ENCODE results near the gene UCN3.
"Not testable (repeated sequence)": the region's sequence is repeated elsewhere in the genome, so short reads cannot be mapped to it uniquely, and the experiment has no call there.

Gene UCN3

DNA sequence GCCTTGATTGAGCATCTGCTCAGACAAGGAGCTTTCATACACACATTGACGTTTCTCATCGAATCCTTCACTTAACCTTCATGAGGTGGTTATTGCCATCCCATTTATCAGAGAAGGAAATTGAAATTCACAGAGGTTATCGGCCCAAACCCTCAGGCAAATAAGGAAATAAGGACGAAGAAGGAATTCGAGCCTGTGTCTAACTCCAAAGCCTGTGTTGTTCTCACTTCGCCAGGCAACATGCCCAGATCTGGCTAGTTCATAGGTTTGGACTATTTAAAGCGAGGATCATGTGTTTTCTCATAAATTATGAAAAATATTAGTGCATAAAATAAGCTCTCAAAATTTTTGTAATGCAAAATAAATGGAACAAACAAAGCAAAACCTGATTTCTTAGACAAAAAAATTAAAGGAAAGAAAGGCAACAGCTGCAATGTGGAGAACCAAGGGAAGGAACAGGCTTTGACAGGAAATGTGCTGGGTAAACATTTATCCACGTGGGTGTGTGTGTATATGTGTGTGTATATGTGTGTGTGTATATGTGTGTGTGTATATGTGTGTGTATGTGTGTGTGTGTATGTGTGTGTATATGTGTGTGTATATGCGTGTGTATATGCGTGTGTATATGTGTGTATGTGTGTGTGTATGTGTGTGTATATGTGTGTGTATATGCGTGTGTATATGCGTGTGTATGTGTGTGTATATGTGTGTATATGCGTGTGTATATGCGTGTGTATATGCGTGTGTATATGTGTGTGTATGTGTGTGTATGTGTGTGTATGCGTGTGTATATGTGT lies 4.8 kb downstream of the UCN3 start:
- no peak for DNase-seq

GRCh38 chr10:5370493-5371352 lies 6.0 kb downstream of the UCN3 start:
- no peak for DNase-seq

- no peak for DNase-seq
Observed at GRCh38 chr10:5373307-5373706, 8.5 kb downstream of the UCN3 start.

- no peak for DNase-seq
Observed at GRCh38 chr10:5373891-5374611, 9.3 kb downstream of the UCN3 start.

DNA sequence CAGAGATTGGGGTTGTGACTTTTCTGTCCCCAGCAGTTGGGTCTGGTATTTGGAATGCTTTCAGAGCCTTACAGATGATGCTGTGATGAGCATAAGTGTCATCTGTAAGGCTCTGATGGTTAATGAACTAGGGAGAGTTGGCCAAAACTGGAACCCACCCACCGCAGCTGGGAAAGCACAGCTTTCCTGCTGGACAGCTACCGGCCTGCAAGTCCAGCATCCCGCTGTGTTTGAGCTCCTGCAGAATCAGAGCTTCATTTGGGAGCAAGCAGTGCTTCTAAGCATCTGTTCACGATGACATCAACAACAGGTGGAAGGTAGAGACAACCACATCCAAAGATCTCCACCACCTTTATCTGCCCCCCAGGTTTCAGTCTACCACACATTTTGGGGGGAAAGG lies 11.7 kb downstream of the UCN3 start:
- no peak for DNase-seq

GRCh38 chr10:5379202-5379601 lies 14.4 kb downstream of the UCN3 start:
- DNase-seq = not testable (repeated sequence)

- not testable (repeated sequence) for DNase-seq
Observed at GRCh38 chr10:5380395-5380794, 15.6 kb downstream of the UCN3 start.

DNA sequence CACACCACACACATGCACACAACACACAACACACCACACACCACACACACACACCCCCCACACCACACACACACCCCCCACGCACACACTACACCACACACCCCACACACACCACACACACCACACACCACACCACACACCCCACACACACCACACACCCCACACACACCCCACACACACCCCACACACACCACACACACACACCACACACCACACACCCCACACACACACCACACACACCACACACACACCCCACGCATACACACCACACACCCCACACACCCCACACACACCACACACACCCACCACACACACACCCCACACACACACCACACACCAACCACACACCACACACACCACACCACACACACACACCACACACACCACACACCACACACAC lies 16.4 kb downstream of the UCN3 start:
- no peak for DNase-seq

GRCh38 chr10:5385224-5385623 lies 20.5 kb downstream of the UCN3 start:
- DNase-seq = no peak

- no peak for DNase-seq
Observed at GRCh38 chr10:5387169-5387568, 22.4 kb downstream of the UCN3 start.

DNA sequence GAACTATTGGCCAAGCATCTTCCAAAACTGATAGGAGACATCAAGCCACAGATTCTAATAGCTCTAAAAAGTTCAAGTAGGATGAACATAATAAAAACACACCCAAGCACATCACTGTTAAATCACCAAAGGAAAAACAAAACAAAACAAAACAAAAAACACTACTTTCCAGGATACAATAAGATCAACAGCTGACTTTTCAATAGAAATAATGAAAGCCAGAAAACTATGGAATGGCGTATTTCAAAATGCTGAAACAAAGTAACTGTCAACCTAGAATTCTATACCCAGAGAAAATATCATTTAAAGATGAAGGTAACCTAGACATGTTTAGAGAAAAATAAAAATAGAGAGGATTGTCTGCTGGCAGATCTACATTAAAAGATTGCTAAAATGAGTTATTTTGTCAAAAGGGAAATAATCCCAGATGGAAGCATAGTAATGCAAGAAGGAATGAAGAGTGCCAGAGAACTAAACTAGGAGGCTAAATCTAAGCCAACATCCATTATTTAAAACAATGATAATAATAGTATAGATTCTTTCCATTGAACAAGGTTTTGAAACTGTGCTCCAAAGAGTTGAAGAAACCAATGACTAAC lies 25.9 kb downstream of the UCN3 start:
- DNase-seq = no peak

- no peak for DNase-seq
Observed at GRCh38 chr10:5391790-5392189, 27.0 kb downstream of the UCN3 start.

- no peak for DNase-seq
Observed at GRCh38 chr10:5393529-5393928, 28.8 kb downstream of the UCN3 start.

DNA sequence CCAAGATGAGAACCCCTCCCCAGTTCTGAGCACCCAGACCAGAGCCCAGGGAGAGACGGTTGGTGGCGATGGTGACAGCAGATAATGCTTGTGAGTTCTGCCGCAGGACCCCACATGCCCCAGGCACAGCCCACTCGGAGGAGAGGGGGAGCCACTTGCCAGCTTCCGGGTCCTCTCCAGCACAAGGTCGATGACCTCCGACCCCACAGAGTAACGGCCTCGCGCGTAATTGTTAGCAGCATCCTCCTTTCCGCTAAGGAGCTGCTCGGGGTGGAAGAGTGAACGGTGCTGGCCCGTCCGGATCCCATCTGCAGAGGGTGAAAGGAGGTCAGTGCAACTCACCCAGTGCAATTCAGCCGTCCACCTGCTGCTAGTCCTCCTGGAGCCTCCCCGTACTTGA lies 30.4 kb downstream of the UCN3 start:
- DNase-seq = no peak

- DNase-seq = no peak
Observed at GRCh38 chr10:5396556-5397300, 32.0 kb downstream of the UCN3 start.

DNA sequence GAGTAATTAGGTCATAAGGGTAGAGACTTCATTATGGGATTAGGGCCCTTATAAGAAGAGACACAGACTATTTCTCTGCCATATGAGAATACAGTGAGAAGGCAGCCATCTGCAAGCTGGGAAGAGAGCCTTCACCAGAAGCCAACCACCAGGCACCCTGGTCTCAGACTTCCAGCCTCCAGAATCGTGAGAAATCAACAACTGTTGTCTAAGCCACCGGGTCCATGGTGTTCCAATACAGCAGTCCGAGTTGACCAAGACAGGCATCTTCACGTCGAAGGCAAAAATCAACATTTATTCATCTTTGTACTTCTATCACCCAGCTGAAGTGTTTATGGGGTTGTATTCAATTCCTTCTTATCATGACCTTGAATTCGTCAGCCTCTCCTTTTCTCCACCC lies 34.6 kb downstream of the UCN3 start:
- no peak for DNase-seq

DNA sequence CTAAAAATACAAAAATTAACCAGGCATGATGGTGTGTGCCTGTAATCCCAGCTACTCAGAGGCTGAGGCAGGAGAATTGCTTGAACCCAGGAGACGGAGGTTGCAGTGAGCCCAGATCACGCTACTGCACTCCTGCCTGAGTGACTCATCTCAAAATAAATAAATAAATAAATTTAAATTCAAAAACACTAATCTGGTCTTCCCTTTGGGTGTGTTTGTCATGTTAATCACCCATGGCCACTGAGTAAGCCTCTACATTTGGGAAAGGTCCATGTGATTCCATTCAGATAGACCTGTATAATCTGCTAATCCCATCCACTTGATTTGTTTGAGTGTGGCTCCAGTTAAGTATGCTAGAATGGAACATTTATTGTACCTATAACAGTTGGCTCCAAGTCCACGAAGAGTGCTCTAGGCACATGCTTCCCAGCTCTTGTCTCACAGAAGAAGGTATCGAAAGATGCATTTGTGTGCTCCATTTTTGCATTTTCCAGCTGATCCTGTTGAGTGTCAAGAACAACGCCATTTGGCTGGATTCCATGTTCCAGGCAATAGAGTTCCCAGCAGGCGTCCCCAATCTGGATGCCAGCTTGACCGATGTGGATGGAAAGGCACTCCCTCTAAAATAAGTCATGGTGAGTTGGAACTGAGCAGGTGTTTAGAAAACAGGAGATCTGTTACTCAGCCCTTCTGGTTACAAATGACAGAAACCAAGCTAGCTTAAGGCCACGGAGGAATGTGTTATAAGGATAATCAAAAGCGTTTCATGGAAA lies 35.9 kb downstream of the UCN3 start:
- DNase-seq = no peak

- DNase-seq = no peak
Observed at GRCh38 chr10:5402798-5403197, 38.0 kb downstream of the UCN3 start.

- DNase-seq = no peak
Observed at GRCh38 chr10:5404208-5405041, 39.7 kb downstream of the UCN3 start, which contains the start of gene TUBAL3. TSS of gene TUBAL3 (minus strand) at chr10:5404828. CDS start at chr10:5404792, 36 bp downstream.

DNA sequence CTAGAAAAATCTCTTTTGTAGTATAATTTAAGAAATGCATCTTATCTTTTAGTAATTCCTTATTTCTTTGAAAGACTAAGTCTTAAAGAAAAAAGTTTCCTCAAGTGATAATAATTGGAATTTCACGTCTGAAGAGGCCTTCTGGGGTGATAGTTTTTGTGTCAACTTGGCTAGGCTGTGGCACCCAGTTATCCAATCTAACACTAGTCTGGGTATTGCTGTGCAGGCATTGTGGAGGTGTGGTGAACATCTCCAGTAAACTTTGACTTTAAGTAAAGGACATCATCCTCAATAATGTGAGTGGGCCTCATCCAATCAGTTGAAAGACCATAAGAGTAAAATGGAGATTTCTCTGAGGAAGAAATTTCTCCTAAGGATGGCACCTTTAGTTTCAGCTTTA lies 42.2 kb downstream of the UCN3 start:
- DNase-seq = no peak
